KMS-11 (cell line): ENCODE measurements around the gene GRID1.

ENCODE experiments used
- H2AFZ ChIP-seq: fragments of 200-600 bp; sonication (generic); 2 replicates; pipeline ENCODE4 v1.6.1; 2016; ENCODE audit warnings: antibody characterized with exemption, mixed run types, low read depth
- H3K27ac ChIP-seq: fragments of 200-600 bp; sonication (generic); 2 replicates; pipeline ENCODE4 v1.6.1; 2016; ENCODE audit warnings: mild to moderate bottlenecking, mixed run types
- H3K27me3 ChIP-seq: fragments of 200-600 bp; sonication (generic); 2 replicates; pipeline ENCODE4 v1.6.1; 2017; ENCODE audit warnings: mild to moderate bottlenecking, low read depth, mixed run types, moderate library complexity; ENCODE audit not compliant: insufficient read depth
- H3K36me3 ChIP-seq: fragments of 200-600 bp; sonication (generic); 2 replicates; pipeline ENCODE4 v1.6.1; 2017; ENCODE audit warnings: mild to moderate bottlenecking, mixed run types; ENCODE audit not compliant: insufficient read depth
- H3K4me1 ChIP-seq: fragments of 200-600 bp; sonication (generic); 2 replicates; pipeline ENCODE4 v1.6.1; 2016; ENCODE audit warnings: mild to moderate bottlenecking, low read depth, mixed run types; ENCODE audit not compliant: poor library complexity, severe bottlenecking
- H3K4me2 ChIP-seq: fragments of 200-600 bp; sonication (generic); 2 replicates; pipeline ENCODE4 v1.7.0; 2016; ENCODE audit warnings: mild to moderate bottlenecking, mixed run types
- H3K4me3 ChIP-seq: fragments of 200-600 bp; sonication (generic); IDR thresholded peaks from 2 replicates; pipeline ENCODE4 v1.6.1; 2017; ENCODE audit warnings: low read depth, low read length, mixed read lengths; ENCODE audit not compliant: insufficient read depth
- H3K79me2 ChIP-seq: fragments of 200-600 bp; sonication (generic); 2 replicates; pipeline ENCODE4 v1.6.1; 2016; ENCODE audit warnings: low read depth, mixed run types; ENCODE audit not compliant: insufficient read depth
- H3K9ac ChIP-seq: fragments of 200-600 bp; sonication (generic); 2 replicates; pipeline ENCODE4 v1.6.1; 2016; ENCODE audit warnings: mild to moderate bottlenecking, mixed run types
- H4K20me1 ChIP-seq: fragments of 200-600 bp; sonication (generic); 2 replicates; pipeline ENCODE4 v1.6.1; 2016; ENCODE audit warnings: mild to moderate bottlenecking, mixed run types; ENCODE audit not compliant: insufficient read depth
- TF ChIP-seq, protein P1 (sequence below): fragments of 200-600 bp; sonication (generic); conservative IDR thresholded peaks from 2 replicates; pipeline ENCODE4 v1.6.1; 2017; ENCODE audit warnings: low read depth, mild to moderate bottlenecking, antibody characterized with exemption, low read length, moderate library complexity, mixed read lengths

GRID1 gene

DNA sequence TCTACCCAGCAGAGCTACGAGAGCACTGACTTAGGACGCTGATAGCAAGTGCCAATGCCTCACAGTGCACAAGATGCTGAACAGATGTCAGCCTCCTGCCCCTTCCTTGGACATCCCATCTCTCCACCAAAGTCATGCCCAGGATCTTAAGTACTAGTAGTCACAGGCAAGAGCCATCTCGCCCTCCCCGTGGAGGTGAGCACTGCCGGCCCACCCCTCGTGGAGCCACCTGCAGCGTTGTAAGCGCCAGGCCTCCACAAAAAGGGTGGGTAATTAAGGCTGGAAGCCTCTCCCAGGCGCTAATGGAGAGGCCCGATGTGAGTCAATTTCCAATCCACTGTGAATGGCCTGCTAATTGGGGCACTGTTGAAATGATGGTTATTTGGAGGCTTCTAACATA, 156.2 kb downstream of the GRID1 start:
- Histone ChIP-seq H3K36me3 (no peaks in the 10 kb centered on the region), H2AFZ (no peak overlapping the region), H3K27me3 (no peaks in the 10 kb centered on the region), H4K20me1 (no peaks in the 10 kb centered on the region), H3K4me1 (no peaks in the 10 kb centered on the region), H3K79me2 (no peaks in the 10 kb centered on the region), H3K27ac (no peak overlapping the region), H3K9ac (no peak overlapping the region), H3K4me3 (no peak overlapping the region), H3K4me2 (no peak overlapping the region)
- TF ChIP-seq, protein P1, sequence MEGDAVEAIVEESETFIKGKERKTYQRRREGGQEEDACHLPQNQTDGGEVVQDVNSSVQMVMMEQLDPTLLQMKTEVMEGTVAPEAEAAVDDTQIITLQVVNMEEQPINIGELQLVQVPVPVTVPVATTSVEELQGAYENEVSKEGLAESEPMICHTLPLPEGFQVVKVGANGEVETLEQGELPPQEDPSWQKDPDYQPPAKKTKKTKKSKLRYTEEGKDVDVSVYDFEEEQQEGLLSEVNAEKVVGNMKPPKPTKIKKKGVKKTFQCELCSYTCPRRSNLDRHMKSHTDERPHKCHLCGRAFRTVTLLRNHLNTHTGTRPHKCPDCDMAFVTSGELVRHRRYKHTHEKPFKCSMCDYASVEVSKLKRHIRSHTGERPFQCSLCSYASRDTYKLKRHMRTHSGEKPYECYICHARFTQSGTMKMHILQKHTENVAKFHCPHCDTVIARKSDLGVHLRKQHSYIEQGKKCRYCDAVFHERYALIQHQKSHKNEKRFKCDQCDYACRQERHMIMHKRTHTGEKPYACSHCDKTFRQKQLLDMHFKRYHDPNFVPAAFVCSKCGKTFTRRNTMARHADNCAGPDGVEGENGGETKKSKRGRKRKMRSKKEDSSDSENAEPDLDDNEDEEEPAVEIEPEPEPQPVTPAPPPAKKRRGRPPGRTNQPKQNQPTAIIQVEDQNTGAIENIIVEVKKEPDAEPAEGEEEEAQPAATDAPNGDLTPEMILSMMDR: no peak

DNA sequence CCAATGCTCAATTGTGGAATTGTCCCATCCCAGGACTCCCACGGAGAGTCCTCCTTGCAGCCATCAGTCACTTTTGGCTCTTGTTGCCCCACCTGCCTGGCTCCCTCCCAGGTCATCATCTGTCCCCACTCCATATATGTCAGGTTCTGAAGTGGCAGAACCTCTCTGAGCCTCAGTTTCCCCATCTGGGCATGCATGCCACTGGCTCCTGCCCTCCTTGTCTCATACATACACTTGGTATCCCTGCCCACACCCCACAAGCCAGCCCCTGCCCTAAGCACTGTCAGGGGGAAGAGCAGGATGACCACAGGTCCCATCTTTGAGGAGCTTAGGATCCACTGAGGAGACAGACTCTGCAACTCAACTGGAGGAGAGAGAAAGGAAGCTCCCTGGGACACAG, 156.9 kb downstream of the GRID1 start:
- H3K36me3 ChIP-seq: no peaks in the 10 kb centered on the region
- no peak overlapping the region for H2AFZ ChIP-seq
- TF ChIP-seq, protein P1: no peak
- H3K4me2 ChIP-seq: no peak overlapping the region
- no peaks in the 10 kb centered on the region for H4K20me1 ChIP-seq
- no peak overlapping the region for H3K27ac ChIP-seq
- H3K79me2 ChIP-seq: no peaks in the 10 kb centered on the region
- H3K27me3 ChIP-seq: no peaks in the 10 kb centered on the region
- no peak overlapping the region for H3K4me3 ChIP-seq
- no peak overlapping the region for H3K9ac ChIP-seq
- no peaks in the 10 kb centered on the region for H3K4me1 ChIP-seq

DNA sequence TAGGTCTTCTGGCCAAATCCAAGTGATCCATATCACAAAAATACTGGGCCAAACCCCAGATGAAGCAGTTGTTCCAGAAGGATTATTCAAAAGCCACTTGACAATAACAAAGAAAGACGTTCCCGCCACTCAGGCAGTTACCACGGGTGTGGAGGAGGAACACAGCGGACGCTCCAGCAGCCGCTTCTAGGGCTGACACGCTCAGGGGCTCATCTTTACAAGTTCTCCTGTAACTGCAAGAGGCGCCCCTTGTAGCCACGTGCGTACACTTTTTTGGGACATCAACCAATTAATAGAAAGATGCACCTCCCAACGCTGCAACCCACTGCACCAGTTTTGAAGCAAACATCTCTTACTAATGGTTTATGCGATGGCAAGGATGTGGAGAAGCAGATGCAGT, 159.4 kb downstream of the GRID1 start:
- Histone ChIP-seq H3K9ac (no peak overlapping the region), H3K4me3 (no peak overlapping the region), H2AFZ (no peak overlapping the region), H3K4me1 (no peaks in the 10 kb centered on the region), H4K20me1 (no peaks in the 10 kb centered on the region), H3K27ac (no peak overlapping the region), H3K79me2 (no peaks in the 10 kb centered on the region), H3K4me2 (no peak overlapping the region), H3K27me3 (no peaks in the 10 kb centered on the region), H3K36me3 (no peaks in the 10 kb centered on the region)
- TF ChIP-seq, protein P1: no peak

DNA sequence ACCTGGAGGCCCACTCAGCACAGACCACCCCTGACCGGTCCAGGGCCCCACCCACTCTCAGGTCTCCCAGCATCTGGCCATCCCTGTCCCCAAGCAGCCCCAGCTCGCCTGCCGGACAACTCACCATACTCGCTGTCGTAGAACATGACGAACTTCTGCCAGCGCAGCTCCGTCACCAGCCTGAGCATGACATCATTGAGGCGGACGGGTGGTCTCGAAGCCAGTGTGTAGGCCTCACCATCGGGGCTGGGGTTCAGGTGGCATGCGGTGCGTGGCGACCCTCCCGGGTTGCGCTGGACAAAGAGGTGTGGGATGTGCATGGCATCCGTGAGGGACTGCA, 160.4 kb downstream of the GRID1 start:
- Histone ChIP-seq H3K27ac (no peak overlapping the region), H3K36me3 (no peaks in the 10 kb centered on the region), H3K4me1 (no peaks in the 10 kb centered on the region), H3K9ac (no peak overlapping the region), H3K27me3 (no peaks in the 10 kb centered on the region), H3K79me2 (no peaks in the 10 kb centered on the region), H3K4me3 (no peak overlapping the region), H3K4me2 (no peak overlapping the region), H4K20me1 (no peaks in the 10 kb centered on the region), H2AFZ (no peak overlapping the region)
- TF ChIP-seq, protein P1: no peak
